H1 (cell line): Measurements from ENCODE around the gene SFRP2. TPM values are rescaled to one million over a fixed set of nuclear protein-coding genes. Genes with fewer than 3 reads are reported as not detected.

Experiments used
- RFX5 ChIP-seq: IDR thresholded peaks from 2 replicates; pipeline ENCODE4 v1.6.1; 2011; ENCODE audit warnings: low read depth, low read length, improper control_type of control experiment, borderline replicate concordance
- SUZ12 ChIP-seq: fragments of 200-600 bp; sonication (generic); IDR thresholded peaks from 2 replicates; pipeline ENCODE4 v1.6.1; 2012; ENCODE audit warnings: mild to moderate bottlenecking, inconsistent platforms, low read length, moderate library complexity, mixed read lengths
- polyA plus RNA-seq, 7 experiments: library from polyadenylated mRNA; depleted of rRNA in 3 of 7; stranded (reverse) in 5 of 7; unstranded in 2 of 7; fragments of >200 nt in 5 of 7; fragments of 200-250 nt in 2 of 7; gene quantifications; 1 replicate in 5 of 7; 2 replicates in 1 of 7; 4 replicates in 1 of 7; pipeline versions ENCODE4 v1.2.1 to v1.2.3, GENCODE V29; 2011 to 2013; ENCODE audit warnings: missing spikeins in 2 of 7, mixed read lengths in 2 of 7
- total RNA-seq: library from RNA; stranded (reverse); fragmentation: NEBNext Ultra II Directional; extraction: Animal tissue kit (Norgen Biotek cat#: 25700); gene quantifications from 2 replicates; pipeline ENCODE4 v1.2.1, GENCODE V29; 2021

Gene SFRP2
- total and polyA plus RNA-seq, 2 of the 8 experiments (the other 6 are each of a cell fraction or from before 2014, with no cell fraction given), result 108 to 342 TPM

DNA sequence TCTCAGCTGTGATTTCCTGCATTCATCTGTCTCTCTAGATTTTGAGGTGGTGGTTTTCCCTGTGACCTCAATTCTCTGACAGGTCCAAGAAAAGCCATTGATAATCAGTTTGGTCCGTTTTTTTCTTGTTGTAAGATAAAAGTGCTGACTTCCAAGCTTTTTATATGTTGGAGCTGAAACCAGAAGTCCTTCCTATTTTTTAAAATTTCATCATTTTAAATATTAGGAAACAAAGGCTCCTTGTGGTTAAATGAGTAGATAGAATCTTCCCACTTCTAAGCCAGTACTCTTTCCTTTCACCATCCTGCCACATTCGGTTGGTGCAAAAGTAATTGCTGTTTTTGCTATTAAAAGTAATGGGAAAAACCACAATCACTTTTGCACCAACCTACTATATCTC, 47.3 kb downstream of the SFRP2 start (continued):
- no peak for TF ChIP-seq SUZ12
- no peak for TF ChIP-seq RFX5
